CD4-positive, CD25-positive, alpha-beta regulatory T cell (primary cell): ENCODE data around the gene NEIL1. TPM values are rescaled to one million over a fixed set of nuclear protein-coding genes. Genes with fewer than 3 reads are reported as not detected.

Experiments
- polyA plus RNA-seq, 4 donors: library from polyadenylated mRNA; unstranded; fragments of 300-500 nt; fragmentation: Illumina TruSeq; gene quantifications; one replicate each; pipeline ENCODE4 v1.2.3, GENCODE V29; 2021
- total RNA-seq: library from RNA; stranded (reverse); gene quantifications from one replicate; pipeline ENCODE4 v1.2.3, GENCODE V29; 2022

The NEIL1 gene
- total and polyA plus RNA-seq, 5 donors from 2014 or later, result 1.1 to 23.7 (median 1.6) TPM

Other genes with a start within 250 kb of the NEIL1 start
- 19.5 TPM for gene C15orf39, start 145.2 kb upstream of the NEIL1 start, total RNA-seq
- gene C15orf39, start 145.2 kb upstream of the NEIL1 start, polyA plus RNA-seq, result 1 to 10 TPM; 1.2 to 2.3 (median 1.8) TPM
- gene GOLGA6C, start 88.7 kb upstream of the NEIL1 start, total RNA-seq, result not detected
- not detected for gene GOLGA6C, start 88.7 kb upstream of the NEIL1 start, polyA plus RNA-seq
- gene GOLGA6D, start 64.2 kb upstream of the NEIL1 start, total RNA-seq, result not detected
- not detected for gene GOLGA6D, start 64.2 kb upstream of the NEIL1 start, polyA plus RNA-seq
- 30.3 TPM for gene COMMD4, start 11.0 kb upstream of the NEIL1 start, total RNA-seq
- 10 to 100 TPM; 44.7 to 68.1 (median 56.6) TPM for gene COMMD4, start 11.0 kb upstream of the NEIL1 start, polyA plus RNA-seq
- 353 TPM for gene MAN2C1, start 21.6 kb downstream of the NEIL1 start, total RNA-seq
- 10 to 100 TPM; 21.4 to 32.9 (median 30.6) TPM for gene MAN2C1, start 21.6 kb downstream of the NEIL1 start, polyA plus RNA-seq
- 123 TPM for gene SIN3A, start 104.7 kb downstream of the NEIL1 start, total RNA-seq
- gene SIN3A, start 104.7 kb downstream of the NEIL1 start, polyA plus RNA-seq, result 10 to 100 TPM; 13.6 to 15.0 (median 14.8) TPM
- gene PTPN9, start 232.3 kb downstream of the NEIL1 start, total RNA-seq, result 24.7 TPM
- 10 to 100 TPM; 18.3 to 29.8 (median 23.3) TPM for gene PTPN9, start 232.3 kb downstream of the NEIL1 start, polyA plus RNA-seq